ENCODE results near the gene TLNRD1.
A peak's percentile ranks its signal among the peaks of the same experiment; 100 is the strongest.

Gene TLNRD1

GRCh38 chr15:81000144-81000623, 539 bp upstream of the TLNRD1 start:
- DNase-seq (ENCODE audit: extremely low read depth, insufficient read length) = no peak
- no peak for TF ChIP-seq CTCF (IDR thresholded peaks at IDR 0.05; ENCODE audit: insufficient read depth, low read length, poor library complexity, severe bottlenecking)
- H3K27me3 ChIP-seq (replicated peaks; ENCODE audit: control insufficient read depth, insufficient read depth, low read length) = no peaks in the 10 kb centered on the region
- H3K4me3 ChIP-seq (replicated peaks; ENCODE audit: low read depth, low read length) = peak overlapping the region; percentile 69
- peaks cover 4% of the 10 kb centered on the region; the same call in 1 of the 2 replicates for H3K36me3 ChIP-seq (ENCODE audit: control insufficient read depth, insufficient read depth, low read length)

GRCh38 chr15:81001152-81002008, 657 bp downstream of the TLNRD1 start:
- no peaks in the 10 kb centered on the region for H3K27me3 ChIP-seq (replicated peaks; ENCODE audit: control insufficient read depth, insufficient read depth, low read length)
- peaks cover 4% of the 10 kb centered on the region; the same call in 1 of the 2 replicates for H3K36me3 ChIP-seq (ENCODE audit: control insufficient read depth, insufficient read depth, low read length)
- DNase-seq (ENCODE audit: extremely low read depth, insufficient read length) = peak; percentile 72
- peak overlapping the region; percentile 69 for H3K4me3 ChIP-seq (replicated peaks; ENCODE audit: low read depth, low read length)
- TF ChIP-seq CTCF (IDR thresholded peaks at IDR 0.05; ENCODE audit: insufficient read depth, low read length, poor library complexity, severe bottlenecking) = no peak

GRCh38 chr15:81002009-81002330, 1.2 kb downstream of the TLNRD1 start:
- Histone ChIP-seq H3K27me3 (replicated peaks; ENCODE audit: control insufficient read depth, insufficient read depth, low read length) (no peaks in the 10 kb centered on the region), H3K4me3 (replicated peaks; ENCODE audit: low read depth, low read length) (peak overlapping the region; percentile 69), H3K36me3 (ENCODE audit: control insufficient read depth, insufficient read depth, low read length) (peaks cover 4% of the 10 kb centered on the region; the same call in 1 of the 2 replicates)
- DNase-seq (ENCODE audit: extremely low read depth, insufficient read length) = no peak
- no peak for TF ChIP-seq CTCF (IDR thresholded peaks at IDR 0.05; ENCODE audit: insufficient read depth, low read length, poor library complexity, severe bottlenecking)

- peak; percentile 44 for DNase-seq (ENCODE audit: extremely low read depth, insufficient read length)
Measured at GRCh38 chr15:81002331-81003096, 1.8 kb downstream of the TLNRD1 start.

GRCh38 chr15:81003097-81003350, 2.3 kb downstream of the TLNRD1 start:
- Histone ChIP-seq H3K27me3 (replicated peaks; ENCODE audit: control insufficient read depth, insufficient read depth, low read length) (no peaks in the 10 kb centered on the region), H3K36me3 (ENCODE audit: control insufficient read depth, insufficient read depth, low read length) (peaks cover 4% of the 10 kb centered on the region; the same call in 1 of the 2 replicates), H3K4me3 (replicated peaks; ENCODE audit: low read depth, low read length) (peak overlapping the region; percentile 69)
- peak; percentile 16 for DNase-seq (ENCODE audit: extremely low read depth, insufficient read length)
- no peak for TF ChIP-seq CTCF (IDR thresholded peaks at IDR 0.05; ENCODE audit: insufficient read depth, low read length, poor library complexity, severe bottlenecking)

More at GRCh38 chr15:81002331-81003096, 1.8 kb downstream of the TLNRD1 start:
- H3K27me3 ChIP-seq (replicated peaks; ENCODE audit: control insufficient read depth, insufficient read depth, low read length) = no peaks in the 10 kb centered on the region
- no peak for TF ChIP-seq CTCF (IDR thresholded peaks at IDR 0.05; ENCODE audit: insufficient read depth, low read length, poor library complexity, severe bottlenecking)
- peak overlapping the region; percentile 69 for H3K4me3 ChIP-seq (replicated peaks; ENCODE audit: low read depth, low read length)
- peaks cover 4% of the 10 kb centered on the region; the same call in 1 of the 2 replicates for H3K36me3 ChIP-seq (ENCODE audit: control insufficient read depth, insufficient read depth, low read length)
